Activated naive CD8-positive, alpha-beta T cell (primary cell): ENCODE results near the gene ABLIM2.

Source experiments
- H3K27ac Mint-ChIP-seq: one replicate; pipeline ENCODE4 v1.8.0; 2021; ENCODE audit warnings: mixed read lengths
- H3K27me3 Mint-ChIP-seq: one replicate; pipeline ENCODE4 v1.8.0; 2021; ENCODE audit warnings: mixed read lengths
- H3K36me3 Mint-ChIP-seq: one replicate; pipeline ENCODE4 v1.8.0; 2021; ENCODE audit warnings: mixed read lengths
- H3K4me1 Mint-ChIP-seq: one replicate; pipeline ENCODE4 v1.8.0; 2021; ENCODE audit warnings: low read depth, mixed read lengths
- H3K4me3 Mint-ChIP-seq: one replicate; pipeline ENCODE4 v1.8.0; 2021; ENCODE audit warnings: mild to moderate bottlenecking, mixed read lengths
- H3K9me3 Mint-ChIP-seq: one replicate; pipeline ENCODE4 v1.8.0; 2021; ENCODE audit warnings: low read depth, mixed read lengths

The ABLIM2 gene

DNA sequence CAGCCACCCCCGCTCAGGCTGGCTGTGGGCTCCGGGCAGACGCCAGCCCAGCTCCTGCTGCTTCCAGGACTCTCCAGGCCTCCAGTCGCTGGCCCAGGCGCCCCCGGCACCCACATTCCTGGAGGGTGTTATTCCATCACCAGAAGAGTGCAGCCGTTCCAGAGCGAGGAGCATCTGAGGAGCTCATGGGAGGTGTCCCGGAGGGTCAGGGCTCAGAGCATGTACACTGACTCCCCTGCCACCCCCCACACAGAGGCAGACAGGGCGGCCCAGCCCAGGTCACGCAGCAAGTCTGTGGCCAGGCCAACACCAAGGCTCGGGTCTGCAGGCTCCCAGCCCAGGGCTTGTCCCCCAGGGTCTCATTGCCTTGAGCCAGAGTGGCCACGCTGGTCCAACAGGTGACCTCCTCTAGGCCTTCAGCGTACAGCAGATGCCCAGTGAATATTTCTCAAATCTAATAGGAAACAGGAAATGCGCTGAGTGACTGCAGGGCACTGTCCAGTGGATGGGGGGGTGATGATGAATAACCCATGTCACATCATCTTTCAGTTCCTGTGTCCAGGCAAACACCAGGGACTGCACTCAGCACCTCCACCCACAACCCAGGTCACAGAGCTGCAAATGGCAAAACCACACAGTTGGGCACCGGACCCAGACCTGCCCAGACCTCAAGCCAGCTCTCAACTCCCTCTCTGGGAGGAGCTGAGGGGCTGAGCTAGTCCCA is 37.2 kb downstream of the ABLIM2 start:
- Mint-ChIP-seq H3K9me3 (no peaks in the 10 kb centered on the region), H3K36me3 (no peaks in the 10 kb centered on the region), H3K27ac (no peak overlapping the region), H3K27me3 (no peaks in the 10 kb centered on the region), H3K4me1 (peaks cover 11% of the 10 kb centered on the region), H3K4me3 (no peak overlapping the region)

DNA sequence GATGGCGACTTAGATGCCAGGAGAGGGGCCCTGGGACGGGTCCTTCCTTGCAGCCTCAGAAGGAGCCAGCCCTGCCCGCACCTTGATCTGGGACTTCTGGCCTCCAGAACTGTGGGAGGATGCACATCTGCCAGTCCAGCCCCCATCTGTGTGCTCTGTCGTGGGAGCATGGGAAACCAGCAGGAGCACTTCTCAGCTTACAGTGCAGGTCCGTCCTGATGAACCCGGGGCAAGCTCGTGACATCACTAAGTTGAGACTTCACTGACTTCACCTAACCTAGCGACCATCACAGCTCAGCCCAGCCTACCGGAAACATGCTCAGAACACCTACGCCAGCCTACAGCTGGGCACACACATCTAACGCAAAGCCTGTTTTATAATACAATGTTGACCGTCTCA is 38.1 kb downstream of the ABLIM2 start:
- Mint-ChIP-seq H3K27me3 (no peaks in the 10 kb centered on the region), H3K9me3 (no peaks in the 10 kb centered on the region), H3K27ac (no peak overlapping the region), H3K4me3 (no peak overlapping the region), H3K4me1 (peaks cover 21% of the 10 kb centered on the region), H3K36me3 (no peaks in the 10 kb centered on the region)

DNA sequence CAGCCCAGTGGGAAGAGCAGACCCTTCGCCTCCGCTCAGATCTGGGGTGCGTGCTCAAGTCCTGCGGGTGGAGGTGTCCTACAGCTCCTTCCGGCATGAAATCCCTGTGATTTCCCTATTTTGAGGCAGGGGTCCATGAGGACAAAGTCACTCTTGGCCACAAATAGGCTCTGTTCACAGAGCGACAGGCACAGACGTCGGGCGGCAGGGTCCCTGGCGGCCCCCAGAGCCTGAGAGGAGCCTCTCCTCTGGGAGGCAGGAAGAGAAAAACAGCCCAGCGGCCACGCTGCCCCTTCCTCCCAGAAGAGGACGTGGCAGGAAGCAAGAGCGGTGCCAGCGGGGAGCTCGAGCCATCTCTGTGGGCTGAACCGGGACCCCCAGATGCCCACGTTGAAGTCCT is 38.7 kb downstream of the ABLIM2 start:
- Mint-ChIP-seq H3K27ac (no peak overlapping the region), H3K36me3 (no peaks in the 10 kb centered on the region), H3K27me3 (no peaks in the 10 kb centered on the region), H3K4me1 (peaks cover 24% of the 10 kb centered on the region), H3K4me3 (no peak overlapping the region), H3K9me3 (no peaks in the 10 kb centered on the region)

DNA sequence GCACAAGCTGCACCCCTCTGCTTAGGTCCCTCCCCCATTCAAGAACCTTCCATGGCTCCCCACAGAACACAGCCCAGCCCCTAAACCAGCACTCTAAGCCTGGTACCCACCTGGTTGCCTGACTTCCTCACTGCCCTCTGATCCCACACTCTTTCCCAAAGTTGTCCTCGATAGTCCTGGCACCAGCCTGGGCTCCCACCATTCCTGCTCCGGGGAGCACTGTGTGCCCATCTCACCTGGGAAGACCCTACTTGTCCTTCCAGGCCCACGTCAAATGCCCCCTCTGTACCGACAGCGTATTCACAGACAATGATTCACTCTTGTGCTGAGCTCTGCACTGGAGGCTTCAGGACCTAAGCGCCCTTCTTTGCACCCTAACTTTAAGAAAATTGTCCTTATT is 40.1 kb downstream of the ABLIM2 start:
- H3K27me3 Mint-ChIP-seq = no peaks in the 10 kb centered on the region
- no peaks in the 10 kb centered on the region for H3K36me3 Mint-ChIP-seq
- peaks cover 24% of the 10 kb centered on the region for H3K4me1 Mint-ChIP-seq
- no peak overlapping the region for H3K27ac Mint-ChIP-seq
- no peak overlapping the region for H3K4me3 Mint-ChIP-seq
- H3K9me3 Mint-ChIP-seq = no peaks in the 10 kb centered on the region

DNA sequence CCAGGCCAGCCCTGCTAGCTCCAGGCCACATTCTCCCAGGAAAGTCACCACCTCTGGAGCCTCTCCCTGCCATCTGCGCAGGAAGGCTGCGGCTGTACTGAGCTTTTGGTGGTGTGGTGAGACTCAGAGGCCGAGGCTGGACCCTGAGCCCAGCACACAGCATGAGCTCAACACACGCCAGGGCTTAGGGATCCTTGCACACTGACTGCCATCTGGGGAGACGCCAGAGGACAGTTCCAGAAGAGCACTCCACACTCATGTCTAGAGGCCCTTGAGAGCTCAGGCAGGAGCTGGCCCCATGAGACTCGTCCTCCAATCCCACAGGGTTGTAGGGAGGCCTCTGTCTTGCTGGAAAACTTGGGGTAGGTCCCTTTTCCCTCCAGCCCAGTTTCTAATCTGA is 40.6 kb downstream of the ABLIM2 start:
- H3K4me1 Mint-ChIP-seq = peaks cover 24% of the 10 kb centered on the region
- H3K27me3 Mint-ChIP-seq = no peaks in the 10 kb centered on the region
- H3K9me3 Mint-ChIP-seq = no peaks in the 10 kb centered on the region
- no peak overlapping the region for H3K27ac Mint-ChIP-seq
- H3K4me3 Mint-ChIP-seq = no peak overlapping the region
- no peaks in the 10 kb centered on the region for H3K36me3 Mint-ChIP-seq

DNA sequence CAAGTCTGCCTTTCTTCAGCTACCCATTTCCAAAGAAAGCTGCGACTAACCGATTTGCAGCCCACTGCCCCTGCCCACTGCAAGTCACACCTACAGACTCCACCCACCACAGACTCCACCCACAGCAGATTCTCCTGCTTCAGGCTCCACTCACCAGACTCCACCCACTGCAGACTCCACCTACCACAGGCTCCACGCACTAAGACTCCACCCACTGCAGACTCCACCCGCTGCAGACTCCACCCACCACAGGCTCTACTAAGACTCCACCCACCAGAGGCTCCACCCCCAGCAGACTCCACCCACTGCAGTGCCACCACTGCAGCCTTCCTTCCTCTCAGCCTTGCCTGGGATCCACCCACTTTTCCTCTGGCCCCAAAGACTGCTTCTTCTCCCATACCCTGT is 41.3 kb downstream of the ABLIM2 start:
- Mint-ChIP-seq H3K4me3 (no peak overlapping the region), H3K4me1 (peaks cover 24% of the 10 kb centered on the region), H3K9me3 (no peaks in the 10 kb centered on the region), H3K27ac (no peak overlapping the region), H3K27me3 (no peaks in the 10 kb centered on the region), H3K36me3 (no peaks in the 10 kb centered on the region)

DNA sequence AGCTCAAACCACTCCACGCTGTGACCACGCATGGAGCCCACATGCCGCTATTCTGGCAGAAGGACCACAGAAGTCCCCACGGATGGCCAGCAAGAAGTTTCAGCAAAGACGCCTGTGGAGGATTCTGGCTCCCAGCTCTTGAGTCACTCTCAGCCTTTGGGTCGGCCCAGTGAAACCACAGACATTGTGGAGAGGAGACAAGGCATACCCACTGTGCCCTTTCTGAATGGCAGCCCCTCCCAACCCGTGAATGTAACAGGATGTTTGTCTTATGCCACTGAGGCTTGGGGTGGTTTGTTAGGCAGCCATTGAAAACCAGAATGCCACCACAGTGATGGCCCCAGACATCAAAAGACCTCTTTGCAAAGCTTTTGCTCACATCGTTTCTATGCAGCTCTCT is 42.7 kb downstream of the ABLIM2 start:
- no peak overlapping the region for H3K27ac Mint-ChIP-seq
- H3K4me3 Mint-ChIP-seq = no peak overlapping the region
- peaks cover 24% of the 10 kb centered on the region for H3K4me1 Mint-ChIP-seq
- H3K36me3 Mint-ChIP-seq = no peaks in the 10 kb centered on the region
- no peaks in the 10 kb centered on the region for H3K9me3 Mint-ChIP-seq
- no peaks in the 10 kb centered on the region for H3K27me3 Mint-ChIP-seq

DNA sequence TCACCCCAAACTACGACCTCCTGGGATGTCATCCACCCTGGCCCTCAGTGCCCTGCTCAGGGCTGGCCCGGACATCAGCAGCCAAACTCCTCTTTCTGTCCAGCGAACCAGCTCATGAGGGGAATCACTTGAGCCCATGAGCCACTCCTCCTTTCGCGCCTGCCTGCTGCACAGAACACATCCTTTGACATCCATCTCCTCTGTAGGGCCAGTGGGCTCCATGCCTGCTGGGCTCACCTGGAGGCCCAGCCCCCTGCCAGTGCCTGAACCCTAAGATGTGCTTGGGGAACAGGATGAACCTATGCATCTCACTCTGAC is 43.5 kb downstream of the ABLIM2 start:
- no peaks in the 10 kb centered on the region for H3K9me3 Mint-ChIP-seq
- H3K4me3 Mint-ChIP-seq = no peak overlapping the region
- peaks cover 1% of the 10 kb centered on the region for H3K27me3 Mint-ChIP-seq
- H3K27ac Mint-ChIP-seq = no peak overlapping the region
- H3K4me1 Mint-ChIP-seq = peaks cover 24% of the 10 kb centered on the region
- H3K36me3 Mint-ChIP-seq = no peaks in the 10 kb centered on the region

DNA sequence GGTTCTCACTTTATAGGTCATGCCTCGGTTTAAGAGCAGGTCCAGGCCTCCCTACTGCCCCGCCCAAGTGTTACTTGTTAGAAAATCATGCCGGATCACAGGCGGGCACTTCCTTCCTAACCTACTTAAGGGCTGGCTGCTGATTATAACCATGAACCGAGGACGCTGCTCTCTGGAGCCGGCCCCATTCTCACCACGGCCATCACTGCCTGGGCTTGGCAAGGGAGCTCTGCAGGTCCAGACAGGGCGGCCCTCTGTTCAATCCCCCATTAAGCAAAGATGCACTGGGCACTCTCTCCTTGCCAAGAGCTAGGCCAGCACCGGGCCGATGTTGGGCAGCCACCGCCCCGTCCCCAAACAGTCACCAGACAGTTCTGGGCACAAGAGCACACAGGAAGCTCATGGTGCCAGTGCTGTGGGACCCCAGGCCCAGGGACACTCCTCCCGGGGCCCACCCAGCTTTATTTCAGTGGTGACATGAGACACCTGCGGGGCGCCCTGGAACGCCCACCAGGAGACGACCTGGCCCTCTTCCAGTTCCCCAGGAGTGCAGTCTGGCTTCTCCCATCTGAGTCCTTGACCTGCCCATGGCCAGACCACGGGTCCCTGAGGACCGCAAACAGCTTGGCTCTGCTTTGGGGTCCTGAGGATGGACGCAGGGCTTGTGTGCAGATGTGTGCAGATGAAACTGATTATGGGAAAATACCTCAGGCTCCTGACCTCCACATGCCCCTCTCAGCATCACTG is 44.0 kb downstream of the ABLIM2 start:
- Mint-ChIP-seq H3K4me1 (peaks cover 24% of the 10 kb centered on the region), H3K9me3 (no peaks in the 10 kb centered on the region), H3K4me3 (no peak overlapping the region), H3K27ac (no peak overlapping the region), H3K36me3 (no peaks in the 10 kb centered on the region), H3K27me3 (peaks cover 1% of the 10 kb centered on the region)

DNA sequence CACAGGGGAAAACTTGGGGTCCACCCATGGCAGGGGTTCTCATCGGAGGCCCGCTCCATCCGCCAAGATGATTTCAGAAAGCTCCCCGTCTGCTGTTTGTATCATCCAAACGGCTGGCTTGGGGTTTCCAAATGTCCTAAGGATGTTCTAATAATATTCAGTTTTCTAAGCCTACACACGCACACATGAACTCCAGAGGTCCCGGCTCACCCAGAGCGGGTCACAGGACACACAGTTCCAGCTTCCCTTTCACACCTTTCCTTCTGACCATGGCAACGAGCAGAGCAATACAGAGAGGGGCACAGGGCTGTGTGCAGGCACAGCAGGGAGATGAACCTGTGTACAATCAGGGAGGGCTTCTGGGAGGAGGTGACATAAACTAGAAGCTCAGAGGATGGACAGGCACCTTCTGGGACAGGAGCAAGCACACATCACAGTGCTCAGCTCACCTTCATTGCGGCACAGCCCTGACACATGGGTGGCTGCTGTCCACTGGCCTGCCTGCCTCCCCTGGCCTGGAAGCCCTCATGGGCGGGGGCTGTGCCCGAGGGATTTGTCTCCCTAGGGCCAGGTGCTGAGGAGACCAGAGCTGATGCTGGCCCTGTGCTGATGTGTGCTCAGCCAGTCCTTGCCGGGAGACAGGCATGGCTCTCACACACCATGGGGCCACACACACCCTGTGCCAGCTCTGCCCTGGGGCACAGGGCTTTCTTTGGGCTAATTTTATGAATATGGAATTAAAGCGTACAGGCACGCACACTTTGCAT is 44.8 kb downstream of the ABLIM2 start:
- Mint-ChIP-seq H3K27me3 (peaks cover 1% of the 10 kb centered on the region), H3K4me1 (peaks cover 24% of the 10 kb centered on the region), H3K36me3 (no peaks in the 10 kb centered on the region), H3K4me3 (no peak overlapping the region), H3K9me3 (no peaks in the 10 kb centered on the region), H3K27ac (no peak overlapping the region)

DNA sequence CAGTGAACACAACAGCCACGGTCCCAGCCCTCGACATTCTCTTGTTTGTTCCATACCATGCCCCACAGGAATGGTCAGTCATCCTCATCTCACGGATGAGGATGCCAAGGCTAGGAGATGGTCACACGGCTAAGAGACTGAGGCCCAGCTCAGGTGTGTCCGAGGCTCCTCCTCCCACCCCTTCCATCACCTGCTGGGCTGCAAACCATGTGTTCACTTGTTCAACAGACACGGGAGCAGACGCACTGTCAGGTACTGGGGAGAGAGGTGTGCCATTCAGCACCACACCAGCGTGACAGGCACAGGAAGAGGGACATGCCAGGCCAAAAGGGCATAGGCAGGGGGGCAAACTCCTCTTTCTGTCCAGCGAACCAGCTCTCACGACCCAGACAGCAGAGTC is 45.9 kb downstream of the ABLIM2 start:
- no peaks in the 10 kb centered on the region for H3K9me3 Mint-ChIP-seq
- no peaks in the 10 kb centered on the region for H3K36me3 Mint-ChIP-seq
- peaks cover 1% of the 10 kb centered on the region for H3K27me3 Mint-ChIP-seq
- no peak overlapping the region for H3K27ac Mint-ChIP-seq
- no peak overlapping the region for H3K4me3 Mint-ChIP-seq
- peaks cover 24% of the 10 kb centered on the region for H3K4me1 Mint-ChIP-seq

DNA sequence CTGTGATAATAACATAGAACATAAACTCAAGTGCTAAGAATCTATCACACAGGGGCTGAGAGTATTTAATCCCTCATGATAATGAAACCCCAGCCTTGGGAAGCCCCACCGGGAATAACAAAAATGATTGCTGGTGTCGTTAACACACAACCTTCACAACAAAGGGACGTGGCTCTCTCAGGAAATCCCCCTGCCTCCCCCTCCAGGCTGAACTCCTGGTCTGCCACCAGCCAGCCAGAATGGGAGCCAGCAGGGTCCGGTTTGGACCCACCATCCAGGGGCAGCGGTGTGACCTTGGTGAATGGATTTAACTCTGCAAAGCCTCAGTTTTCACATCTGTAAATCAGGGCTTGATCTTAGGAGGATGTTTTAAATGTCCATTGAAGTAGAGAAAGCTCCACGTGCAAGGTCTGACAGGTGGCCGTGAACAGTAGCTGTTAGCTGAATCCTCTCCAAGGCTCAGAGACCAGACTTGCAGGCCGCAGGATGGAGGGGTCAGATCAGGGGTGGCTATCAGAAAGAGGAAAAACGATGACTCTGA is 46.5 kb downstream of the ABLIM2 start:
- Mint-ChIP-seq H3K4me1 (peaks cover 19% of the 10 kb centered on the region), H3K9me3 (no peaks in the 10 kb centered on the region), H3K4me3 (no peak overlapping the region), H3K27ac (no peak overlapping the region), H3K36me3 (no peaks in the 10 kb centered on the region), H3K27me3 (peaks cover 1% of the 10 kb centered on the region)

DNA sequence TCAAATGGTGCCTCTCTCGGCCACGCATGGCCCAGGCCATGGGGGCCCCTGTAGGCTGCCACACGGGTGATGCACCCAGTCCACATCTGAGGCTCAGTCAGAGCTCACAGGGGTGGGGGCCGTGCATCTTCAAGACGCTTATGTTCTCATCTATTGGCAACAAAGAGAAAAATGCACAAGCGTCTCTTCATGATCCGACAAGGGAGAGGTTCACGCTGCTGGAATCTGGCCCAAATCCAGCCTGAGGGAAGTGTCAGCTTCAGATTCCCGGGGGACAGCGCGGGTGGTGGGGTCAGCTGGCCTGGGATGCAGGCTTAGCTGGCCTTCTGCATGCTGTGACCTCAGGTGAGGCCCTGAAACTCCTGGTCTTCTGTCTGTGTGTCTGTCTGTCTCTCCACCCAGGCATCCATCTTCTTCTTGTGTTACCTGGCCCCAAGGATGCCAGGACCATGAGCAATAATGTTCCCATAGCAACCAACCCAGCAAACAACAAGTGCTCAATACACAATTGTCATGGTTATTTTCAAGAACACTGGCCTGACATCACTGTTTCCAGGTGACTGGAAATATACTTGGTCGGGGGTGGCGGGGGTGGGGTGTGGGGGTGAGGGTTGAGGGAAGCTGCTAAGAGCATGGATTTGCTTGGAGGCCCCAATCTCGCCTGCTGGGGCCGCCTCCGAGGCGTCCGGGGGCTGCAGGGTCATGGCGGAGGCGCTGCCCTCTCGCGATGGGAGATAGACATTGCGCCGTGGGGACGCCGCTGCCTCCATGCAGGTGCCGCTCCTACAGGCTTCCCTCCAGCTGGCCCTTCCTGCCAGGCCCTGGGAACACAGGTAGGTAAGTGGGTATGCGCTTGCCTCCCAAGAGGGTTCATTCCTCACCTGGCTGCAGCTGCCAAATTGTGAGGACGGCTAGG is 48.3 kb downstream of the ABLIM2 start:
- Mint-ChIP-seq H3K27ac (no peak overlapping the region), H3K27me3 (peaks cover 1% of the 10 kb centered on the region), H3K9me3 (no peaks in the 10 kb centered on the region), H3K36me3 (no peaks in the 10 kb centered on the region), H3K4me1 (peaks cover 1% of the 10 kb centered on the region), H3K4me3 (no peak overlapping the region)

DNA sequence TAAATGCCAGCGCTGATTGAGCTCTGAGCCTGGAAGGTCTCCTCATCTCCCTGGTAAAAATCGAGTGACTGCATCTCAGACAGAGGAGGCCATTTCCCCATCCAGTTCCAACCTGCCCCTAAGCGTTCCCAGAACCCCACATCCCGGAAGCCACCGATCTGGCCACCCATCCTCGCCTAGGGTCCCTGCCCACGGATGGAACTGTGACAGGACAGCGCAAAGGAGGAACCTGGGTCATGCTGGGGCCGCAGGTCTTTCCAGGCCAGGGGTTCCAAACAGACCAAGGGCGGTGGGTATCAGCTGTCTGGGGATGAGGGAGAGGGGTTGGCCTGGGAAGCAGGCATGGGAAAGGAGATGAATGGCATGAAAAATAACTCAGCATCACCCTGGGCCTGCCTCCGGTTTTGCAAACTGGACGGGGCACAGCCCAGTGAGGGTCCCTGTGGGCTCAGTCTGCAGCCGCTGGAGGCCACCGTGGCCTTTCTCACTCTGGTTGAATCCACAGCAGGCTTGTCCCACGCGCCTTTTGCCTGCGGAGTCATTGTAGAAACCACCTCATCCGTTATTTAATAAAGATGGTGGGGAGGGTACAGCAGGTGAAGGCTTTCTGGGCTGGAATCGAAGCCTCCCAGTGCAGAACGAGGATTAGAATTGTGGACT is 49.1 kb downstream of the ABLIM2 start:
- H3K27me3 Mint-ChIP-seq = peaks cover 1% of the 10 kb centered on the region
- no peak overlapping the region for H3K4me3 Mint-ChIP-seq
- no peaks in the 10 kb centered on the region for H3K4me1 Mint-ChIP-seq
- no peak overlapping the region for H3K27ac Mint-ChIP-seq
- H3K36me3 Mint-ChIP-seq = no peaks in the 10 kb centered on the region
- H3K9me3 Mint-ChIP-seq = no peaks in the 10 kb centered on the region
